NCI-H2227 (cell line): Measurements from ENCODE around the gene ETV6.

ENCODE experiments used
- DNase-seq: peaks from one replicate; lab custom pipeline; 2025; ENCODE audit not compliant: unreplicated experiment; lab: John Stamatoyannopoulos, UW

Gene ETV6

DNA sequence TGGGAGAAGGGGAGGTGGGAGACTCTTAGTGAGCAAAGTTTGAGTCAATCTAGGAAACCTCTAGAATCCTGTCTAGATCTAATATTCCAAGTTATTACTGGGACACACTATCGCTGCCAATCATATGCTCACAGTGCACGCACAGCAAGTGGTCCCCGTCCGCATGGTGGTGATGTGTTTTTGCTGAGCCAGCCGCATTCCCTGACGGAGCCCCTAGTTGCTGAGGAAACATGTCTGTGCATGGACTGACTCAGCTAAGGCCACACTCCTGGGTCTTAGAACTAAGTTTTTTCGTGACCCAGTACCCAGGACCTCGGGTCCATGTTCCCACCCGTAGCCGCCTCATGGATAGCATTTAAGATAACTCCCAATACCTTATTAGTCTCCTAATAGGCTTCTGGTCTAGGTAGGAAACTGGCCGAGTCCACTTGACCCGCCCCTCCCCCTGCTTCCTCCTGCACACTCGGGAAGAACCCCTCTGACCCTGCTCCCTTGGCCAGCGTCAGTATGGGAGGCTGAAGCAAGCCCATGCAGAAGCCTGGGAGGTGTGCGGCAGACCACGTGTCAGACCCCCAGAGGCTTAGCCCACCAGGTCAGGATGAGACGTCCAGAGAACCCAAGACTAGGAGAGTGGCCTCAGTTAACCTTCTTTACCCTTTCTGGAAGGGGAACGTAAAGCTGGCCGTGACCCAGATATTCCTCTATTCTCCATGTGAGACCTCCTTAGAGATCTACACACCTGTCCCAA is 200.5 kb downstream of the ETV6 start:
- DNase-seq, result no peak

- DNase-seq, result no peak
Measured at GRCh38 chr12:11853126-11853525, 203.7 kb downstream of the ETV6 start.

GRCh38 chr12:11854011-11854499 is 204.6 kb downstream of the ETV6 start:
- DNase-seq, result no peak

DNA sequence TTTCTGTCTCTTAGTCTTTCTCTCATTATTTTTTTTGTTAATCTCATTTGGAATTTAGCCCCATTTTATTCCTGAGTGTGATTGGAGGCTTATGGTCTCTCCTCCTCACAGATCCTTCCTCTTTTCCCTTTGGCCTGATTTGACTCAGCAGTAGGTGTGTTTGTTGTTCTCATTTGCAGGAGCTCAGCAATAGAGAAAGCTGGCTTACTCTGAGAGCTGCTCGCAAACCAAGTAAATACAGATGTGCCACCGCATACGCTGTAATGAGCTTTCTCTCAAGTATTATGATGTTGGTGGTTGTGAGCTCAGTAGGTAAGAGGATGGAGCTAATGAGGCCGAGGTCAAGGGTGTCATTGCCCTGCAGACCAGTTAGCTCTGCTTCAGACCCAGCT is 206.5 kb downstream of the ETV6 start:
- no peak for DNase-seq

- no peak for DNase-seq
Measured at GRCh38 chr12:11856971-11857370, 207.5 kb downstream of the ETV6 start.

GRCh38 chr12:11859705-11860425 is 210.4 kb downstream of the ETV6 start:
- DNase-seq, result no peak

- no peak for DNase-seq
Measured at GRCh38 chr12:11861155-11861863, 211.8 kb downstream of the ETV6 start.

GRCh38 chr12:11861864-11862600 is 212.6 kb downstream of the ETV6 start:
- no peak for DNase-seq

- DNase-seq, result no peak
Measured at GRCh38 chr12:11862798-11863197, 213.3 kb downstream of the ETV6 start.

- DNase-seq, result no peak
Measured at GRCh38 chr12:11863478-11863906, 214.0 kb downstream of the ETV6 start.

- no peak for DNase-seq
Measured at GRCh38 chr12:11863988-11864387, 214.5 kb downstream of the ETV6 start.

- DNase-seq, result no peak
Measured at GRCh38 chr12:11865824-11866223, 216.3 kb downstream of the ETV6 start.

- no peak for DNase-seq
Measured at GRCh38 chr12:11868027-11868426, 218.6 kb downstream of the ETV6 start.

DNA sequence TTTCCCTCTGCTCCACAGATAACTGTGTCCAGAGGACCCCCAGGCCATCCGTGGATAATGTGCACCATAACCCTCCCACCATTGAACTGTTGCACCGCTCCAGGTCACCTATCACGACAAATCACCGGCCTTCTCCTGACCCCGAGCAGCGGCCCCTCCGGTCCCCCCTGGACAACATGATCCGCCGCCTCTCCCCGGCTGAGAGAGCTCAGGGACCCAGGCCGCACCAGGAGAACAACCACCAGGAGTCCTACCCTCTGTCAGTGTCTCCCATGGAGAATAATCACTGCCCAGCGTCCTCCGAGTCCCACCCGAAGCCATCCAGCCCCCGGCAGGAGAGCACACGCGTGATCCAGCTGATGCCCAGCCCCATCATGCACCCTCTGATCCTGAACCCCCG is 219.9 kb downstream of the ETV6 start:
- no peak for DNase-seq

GRCh38 chr12:11870041-11870451 is 220.6 kb downstream of the ETV6 start:
- no peak for DNase-seq

DNA sequence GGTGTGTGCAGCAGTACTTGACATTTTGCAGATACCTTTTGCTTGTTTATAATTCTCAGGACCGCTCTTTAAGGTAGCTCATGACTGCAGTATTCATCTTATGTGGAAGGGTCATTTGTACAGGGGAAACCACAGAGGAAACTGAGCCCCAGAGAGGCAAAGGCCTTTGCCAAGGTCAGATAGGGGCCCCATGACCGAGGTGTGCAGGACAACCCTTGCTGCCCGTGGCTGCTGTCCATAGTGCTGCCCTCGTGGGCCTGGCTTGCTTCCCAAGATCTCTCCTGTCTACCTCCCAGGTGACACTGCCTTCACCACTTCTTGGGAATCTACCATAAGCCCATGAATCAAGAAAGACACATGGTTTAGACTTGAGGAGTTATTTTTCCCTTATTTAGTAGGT is 222.6 kb downstream of the ETV6 start:
- no peak for DNase-seq

DNA sequence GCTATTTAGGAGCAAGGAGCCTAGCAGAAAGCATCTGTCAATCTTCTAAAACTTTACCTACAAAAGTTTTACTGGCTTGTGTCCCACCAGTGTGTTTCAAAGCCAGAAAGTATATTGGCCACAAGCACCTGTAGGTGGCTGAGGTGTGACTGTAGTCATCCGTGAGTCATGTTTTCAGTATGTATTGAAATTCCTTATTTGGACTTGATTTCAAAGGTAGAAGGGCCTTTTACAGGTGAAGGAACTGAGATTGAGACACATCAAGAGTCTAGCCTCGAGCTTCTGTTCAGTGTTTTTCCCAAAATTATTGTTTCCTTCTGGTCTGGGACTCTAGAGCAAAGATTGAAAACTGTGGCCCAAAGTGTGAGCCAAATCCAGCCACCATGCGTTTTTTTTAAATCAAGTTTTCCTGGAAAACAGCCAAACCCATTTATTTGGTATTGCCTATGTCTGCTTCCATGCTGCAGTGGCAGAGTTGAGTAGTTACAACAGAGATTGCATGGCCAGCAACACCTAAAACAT is 226.0 kb downstream of the ETV6 start:
- DNase-seq, result no peak

- DNase-seq, result no peak
Measured at GRCh38 chr12:11876307-11876706, 226.8 kb downstream of the ETV6 start.

- no peak for DNase-seq
Measured at GRCh38 chr12:11877102-11877826, 227.8 kb downstream of the ETV6 start.
